ENCODE measurements around the gene TTC23. TPM values are rescaled to one million over a fixed set of nuclear protein-coding genes. Genes with fewer than 3 reads are reported as not detected.

Gene TTC23
- total RNA-seq, 2 experiments from 2014 or later: 2.8 to 7.6 TPM

GRCh38 chr15:99137111-99137546, 112.3 kb downstream of the TTC23 start:
- CTCF ChIA-PET (ENCODE audit: unreplicated experiment): no interaction called here
- no peaks in the 10 kb centered on the region for H3K4me1 ChIP-seq (ENCODE audit: insufficient read depth, low read length, poor library complexity, severe bottlenecking)
- intact Hi-C loops (cut with micrococcal nuclease; ENCODE audit: unreplicated experiment): no loop called here
- no peaks in the 10 kb centered on the region for H3K79me2 ChIP-seq (ENCODE audit: insufficient read depth, low read depth, low read length)
- no peaks in the 10 kb centered on the region for H4K20me1 ChIP-seq (ENCODE audit: insufficient read depth, low read length)
- H3K4me3 ChIP-seq (ENCODE audit: low read depth, low read length, poor library complexity, severe bottlenecking): no peak overlapping the region
- no peaks in the 10 kb centered on the region for H3K36me3 ChIP-seq (ENCODE audit: insufficient read depth, low read length)
- no peak for TF ChIP-seq CTCF (conservative IDR thresholded peaks at IDR 0.05; ENCODE audit: low read length)
- no peak for TF ChIP-seq EZH2phosphoT487 (IDR thresholded peaks at IDR 0.05; ENCODE audit: borderline replicate concordance, low read depth, low read length)
- BruUV-seq (replicated peaks): no TSS peak
- no peaks in the 10 kb centered on the region for H3K9me2 ChIP-seq (ENCODE audit: insufficient read depth, low read length)
- no peaks in the 10 kb centered on the region for H3K9me3 ChIP-seq (ENCODE audit: low read length)
- no peak overlapping the region for H3K4me2 ChIP-seq (ENCODE audit: low read length)
- no peak for DNase-seq (ENCODE audit: low spot score)
- H3K27ac ChIP-seq (ENCODE audit: low read depth, low read length, poor library complexity, severe bottlenecking): no peak overlapping the region
- H2AFZ ChIP-seq (ENCODE audit: low read length): no peak overlapping the region
- POLR2A ChIA-PET: no interaction called here

GRCh38 chr15:99135194-99135593, 114.2 kb downstream of the TTC23 start:
- H3K36me3 ChIP-seq (ENCODE audit: insufficient read depth, low read length): no peaks in the 10 kb centered on the region
- no TSS peak for BruUV-seq (replicated peaks)
- no peak for DNase-seq (ENCODE audit: low spot score)
- H3K9me2 ChIP-seq (ENCODE audit: insufficient read depth, low read length): no peaks in the 10 kb centered on the region
- ChIA-PET POLR2A (interaction anchor here (0.9 kb wide), 1 partner anchor 33 kb away, joined by 3 read pairs; no protein-coding TSS in a partner anchor), CTCF (ENCODE audit: unreplicated experiment) (interaction anchor here (0.5 kb wide), 1 partner anchor 1873 kb away, joined by 3 read pairs; no protein-coding TSS in a partner anchor)
- intact Hi-C loops (cut with micrococcal nuclease; ENCODE audit: unreplicated experiment): no loop called here
- no peak overlapping the region for H3K4me3 ChIP-seq (ENCODE audit: low read depth, low read length, poor library complexity, severe bottlenecking)
- no peaks in the 10 kb centered on the region for H3K79me2 ChIP-seq (ENCODE audit: insufficient read depth, low read depth, low read length)
- no peak overlapping the region for H3K27ac ChIP-seq (ENCODE audit: low read depth, low read length, poor library complexity, severe bottlenecking)
- H4K20me1 ChIP-seq (ENCODE audit: insufficient read depth, low read length): no peaks in the 10 kb centered on the region
- no peak for TF ChIP-seq CTCF (conservative IDR thresholded peaks at IDR 0.05; ENCODE audit: low read length)
- TF ChIP-seq EZH2phosphoT487 (IDR thresholded peaks at IDR 0.05; ENCODE audit: borderline replicate concordance, low read depth, low read length): no peak
- no peak overlapping the region for H3K4me2 ChIP-seq (ENCODE audit: low read length)
- H2AFZ ChIP-seq (ENCODE audit: low read length): no peak overlapping the region
- no peaks in the 10 kb centered on the region for H3K9me3 ChIP-seq (ENCODE audit: low read length)
- no peaks in the 10 kb centered on the region for H3K4me1 ChIP-seq (ENCODE audit: insufficient read depth, low read length, poor library complexity, severe bottlenecking)

GRCh38 chr15:99134317-99134821, 115.0 kb downstream of the TTC23 start:
- no TSS peak for BruUV-seq (replicated peaks)
- Histone ChIP-seq H3K36me3 (ENCODE audit: insufficient read depth, low read length) (no peaks in the 10 kb centered on the region), H4K20me1 (ENCODE audit: insufficient read depth, low read length) (no peaks in the 10 kb centered on the region), H3K27ac (ENCODE audit: low read depth, low read length, poor library complexity, severe bottlenecking) (no peak overlapping the region), H3K4me1 (ENCODE audit: insufficient read depth, low read length, poor library complexity, severe bottlenecking) (no peaks in the 10 kb centered on the region), H2AFZ (ENCODE audit: low read length) (no peak overlapping the region), H3K9me2 (ENCODE audit: insufficient read depth, low read length) (no peaks in the 10 kb centered on the region), H3K4me3 (ENCODE audit: low read depth, low read length, poor library complexity, severe bottlenecking) (no peak overlapping the region), H3K4me2 (ENCODE audit: low read length) (no peak overlapping the region), H3K9me3 (ENCODE audit: low read length) (no peaks in the 10 kb centered on the region), H3K79me2 (ENCODE audit: insufficient read depth, low read depth, low read length) (no peaks in the 10 kb centered on the region)
- TF ChIP-seq CTCF (conservative IDR thresholded peaks at IDR 0.05; ENCODE audit: low read length) (no peak), EZH2phosphoT487 (IDR thresholded peaks at IDR 0.05; ENCODE audit: borderline replicate concordance, low read depth, low read length) (no peak)
- no peak for DNase-seq (ENCODE audit: low spot score)
- ChIA-PET POLR2A (interaction anchor here (0.9 kb wide), 1 partner anchor 33 kb away, joined by 3 read pairs; no protein-coding TSS in a partner anchor), CTCF (ENCODE audit: unreplicated experiment) (no interaction called here)
- intact Hi-C loops (cut with micrococcal nuclease; ENCODE audit: unreplicated experiment): no loop called here
